Cardiac muscle cell (in vitro differentiated cells and primary cell): ENCODE results near the gene CORO7. TPM values are rescaled to one million over a fixed set of nuclear protein-coding genes. Genes with fewer than 3 reads are reported as not detected.

Experiments
- DNase-seq, 2 donors: peaks; one replicate each; pipeline versions ENCODE4 v3.0.0 to v3.0.0-alpha.2; 2010 to 2017; ENCODE audit warnings: low read depth in 1 of 2, low spot score in 1 of 2
- H3K27ac ChIP-seq: fragments of 200-600 bp; sonication (generic); 2 replicates; pipeline ENCODE4 v1.5.1; 2016
- H3K27me3 ChIP-seq: fragments of 200-600 bp; sonication (generic); 2 replicates; pipeline ENCODE4 v1.6.0; 2016; ENCODE audit warnings: control low read depth
- H3K36me3 ChIP-seq: fragments of 200-600 bp; sonication (generic); 2 replicates; pipeline ENCODE4 v1.5.1; 2016; ENCODE audit warnings: control low read depth
- H3K4me1 ChIP-seq: fragments of 200-600 bp; sonication (generic); 2 replicates; pipeline ENCODE4 v1.8.1; 2017; ENCODE audit warnings: low read depth, mild to moderate bottlenecking, mixed run types
- H3K4me3 ChIP-seq: fragments of 200-600 bp; sonication (generic); 2 replicates; pipeline ENCODE4 v1.5.1; 2016; ENCODE audit warnings: mild to moderate bottlenecking
- H3K9me3 ChIP-seq: fragments of 200-600 bp; sonication (generic); 2 replicates; pipeline ENCODE4 v1.5.1; 2017; ENCODE audit warnings: low read depth, mild to moderate bottlenecking, control low read depth
- CTCF ChIP-seq: IDR thresholded peaks from 2 replicates; pipeline ENCODE4 v1.5.1; 2012; ENCODE audit warnings: low read depth, mild to moderate bottlenecking, low read length
- polyA plus RNA-seq: library from polyadenylated mRNA; unstranded; fragments of >200 nt; fragmentation: Nextera tagmentation; extraction: Ambion mirVana; gene quantifications from 2 replicates; pipeline ENCODE4 v1.2.1, GENCODE V29; 2016
- total RNA-seq: library from RNA; depleted of rRNA; stranded (reverse); fragments of >200 nt; gene quantifications from 2 replicates; pipeline ENCODE4 v1.2.3, GENCODE V29; 2016

The CORO7 gene
- total and polyA plus RNA-seq, 2 experiments from 2014 or later = 62.1 to 66.5 TPM

DNA sequence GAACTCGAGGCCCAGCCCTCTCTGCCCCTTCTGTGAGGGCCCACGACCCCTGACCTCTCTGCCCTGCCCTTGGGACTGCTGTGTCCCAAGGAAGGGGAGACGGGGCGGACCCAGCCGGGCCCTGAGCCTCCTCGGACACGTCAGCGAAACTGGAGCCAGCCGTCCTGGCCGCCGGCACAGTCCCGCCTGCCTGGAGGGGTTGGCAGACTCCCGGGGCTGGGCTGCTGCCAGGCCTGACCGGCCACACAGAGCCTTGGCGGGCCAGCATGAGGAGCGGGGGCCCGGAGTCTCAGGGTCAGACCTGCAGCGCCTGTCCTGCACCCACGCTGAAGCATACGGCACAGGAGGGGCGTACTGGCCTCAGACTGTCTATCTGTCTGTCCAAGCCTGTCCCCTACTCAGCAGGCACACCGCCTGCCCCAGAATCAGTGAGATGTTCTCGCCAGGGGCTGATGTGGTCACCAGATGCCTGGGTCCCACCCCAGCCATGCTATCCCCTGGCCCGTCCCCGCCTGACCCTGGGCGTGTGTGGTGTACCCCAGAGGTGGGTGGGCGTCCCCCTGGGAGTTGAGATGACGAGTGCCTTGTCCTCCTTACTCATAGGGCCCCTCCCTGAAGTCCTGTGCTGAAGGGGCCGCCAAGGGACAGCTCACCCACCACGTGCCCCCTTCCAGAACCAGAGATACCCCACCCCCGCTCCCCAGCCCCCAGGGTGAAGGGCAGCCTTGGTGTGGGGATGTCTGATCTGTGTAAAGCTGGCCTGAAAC is 40.1 kb downstream of the CORO7 start:
- peak in 1 of 2 donors; percentile 92 for DNase-seq
- Histone ChIP-seq H3K27ac (no peak overlapping the region), H3K4me1 (peaks cover 50% of the 10 kb centered on the region), H3K9me3 (no peaks in the 10 kb centered on the region), H3K4me3 (no peak overlapping the region), H3K27me3 (no peaks in the 10 kb centered on the region), H3K36me3 (no peaks in the 10 kb centered on the region)
- no peak for TF ChIP-seq CTCF

GRCh38 chr16:4375717-4376116 is 40.7 kb downstream of the CORO7 start:
- Histone ChIP-seq H3K27me3 (no peaks in the 10 kb centered on the region), H3K9me3 (no peaks in the 10 kb centered on the region), H3K36me3 (no peaks in the 10 kb centered on the region), H3K4me1 (peaks cover 56% of the 10 kb centered on the region), H3K4me3 (no peak overlapping the region), H3K27ac (no peak overlapping the region)
- no peak for TF ChIP-seq CTCF
- DNase-seq = no peak

GRCh38 chr16:4373909-4374742 is 42.3 kb downstream of the CORO7 start:
- peaks cover 59% of the 10 kb centered on the region for H3K4me1 ChIP-seq
- peak; percentile 61 to 99 for DNase-seq

DNA sequence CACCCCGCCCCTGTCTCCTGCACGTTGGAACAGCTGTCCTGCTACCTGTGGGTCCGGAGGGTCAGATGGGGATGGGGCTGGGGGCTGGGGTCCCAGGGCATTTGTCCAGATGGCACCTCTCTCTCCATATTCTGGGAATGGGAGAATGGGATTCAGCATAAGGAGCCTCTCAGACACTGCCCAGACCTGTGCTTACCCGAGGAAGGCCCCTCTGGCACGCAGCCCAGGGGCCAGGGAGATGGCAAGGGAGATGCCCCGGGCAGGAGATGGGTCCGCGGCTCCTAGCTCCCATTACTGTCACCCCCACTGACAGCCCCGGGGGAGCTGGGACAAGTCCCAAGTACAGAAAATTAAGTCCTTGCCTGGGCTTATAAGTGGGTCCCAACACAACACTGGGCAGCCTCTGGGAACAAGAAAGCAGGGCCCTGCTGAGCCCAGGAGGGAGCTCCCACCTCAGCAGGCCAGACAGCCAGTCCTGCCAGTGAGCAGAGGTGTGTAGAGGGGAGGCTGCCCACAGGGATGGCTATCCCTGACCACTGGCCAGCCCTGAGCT is 43.0 kb downstream of the CORO7 start:
- Histone ChIP-seq H3K9me3 (no peaks in the 10 kb centered on the region), H3K36me3 (no peaks in the 10 kb centered on the region), H3K4me1 (peaks cover 53% of the 10 kb centered on the region), H3K27me3 (no peaks in the 10 kb centered on the region), H3K4me3 (peak overlapping the region; percentile 75), H3K27ac (peak overlapping the region; percentile 86)
- DNase-seq = no peak
- TF ChIP-seq CTCF = no peak

More at GRCh38 chr16:4373909-4374742, 42.3 kb downstream of the CORO7 start:
- no peak for TF ChIP-seq CTCF
- no peaks in the 10 kb centered on the region for H3K27me3 ChIP-seq
- H3K9me3 ChIP-seq = no peaks in the 10 kb centered on the region
- no peak overlapping the region for H3K4me3 ChIP-seq
- H3K36me3 ChIP-seq = no peaks in the 10 kb centered on the region
- H3K27ac ChIP-seq = peak overlapping the region; percentile 86

GRCh38 chr16:4372578-4373355 is 43.6 kb downstream of the CORO7 start:
- Histone ChIP-seq H3K9me3 (no peaks in the 10 kb centered on the region), H3K4me1 (peaks cover 46% of the 10 kb centered on the region), H3K27me3 (no peaks in the 10 kb centered on the region)

More at GRCh38 chr16:4372578-4373355, 43.6 kb downstream of the CORO7 start:
- H3K4me3 ChIP-seq = peak overlapping the region; percentile 75
- peak in 1 of 2 donors; percentile 64 for DNase-seq
- no peak for TF ChIP-seq CTCF
- H3K36me3 ChIP-seq = no peaks in the 10 kb centered on the region
- no peak overlapping the region for H3K27ac ChIP-seq
